HG03521 (cell line): ENCODE results near the gene USP36.

Experiments used
- ATAC-seq: cut with Tn5 transposase; IDR thresholded peaks from one replicate; pipeline ENCODE4 v1.9.1; 2021; ENCODE audit warnings: mild to moderate bottlenecking, moderate library complexity; ENCODE audit not compliant: unreplicated experiment

Gene USP36

DNA sequence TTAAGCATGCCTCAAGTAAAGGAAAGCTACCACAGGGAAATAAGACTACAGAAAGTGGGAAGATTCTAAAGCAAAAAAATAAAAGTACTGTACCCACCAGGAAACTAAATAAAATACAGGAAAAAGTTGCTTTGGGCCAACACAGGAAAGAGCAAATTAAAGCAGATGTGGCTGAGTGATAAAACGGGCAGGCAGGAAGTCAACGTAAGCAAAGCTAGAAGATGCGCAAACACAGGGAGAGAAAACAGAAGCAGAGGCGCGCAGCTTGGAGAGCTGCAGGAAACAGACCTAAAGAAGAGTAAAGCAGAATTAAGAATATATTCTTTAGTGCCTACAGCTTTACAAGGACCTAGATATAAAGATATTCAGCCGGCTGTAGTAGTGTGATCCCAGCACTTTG lies 21.7 kb downstream of the USP36 start:
- ATAC-seq = no peak

- no peak for ATAC-seq
Observed at GRCh38 chr17:78818152-78818846, 22.3 kb downstream of the USP36 start.

DNA sequence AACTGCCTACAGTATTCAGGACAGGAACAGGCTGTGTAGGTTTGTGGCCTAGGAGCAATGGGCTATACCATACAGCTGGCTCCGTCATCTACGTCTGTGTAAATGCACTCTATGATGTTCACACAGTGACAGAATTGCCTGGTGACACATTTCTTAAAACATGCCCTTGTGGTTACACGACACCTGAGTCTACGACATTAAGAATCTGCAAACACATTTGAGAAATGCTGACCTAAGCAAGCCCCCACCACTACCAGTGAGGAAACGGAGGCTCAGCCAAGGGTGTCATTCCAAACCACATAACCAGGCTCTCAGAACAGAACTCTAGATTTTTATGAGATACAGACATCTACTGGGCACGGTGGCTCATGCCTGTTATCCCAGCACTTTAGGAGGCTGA lies 23.5 kb downstream of the USP36 start:
- ATAC-seq = no peak

GRCh38 chr17:78815696-78816095 lies 24.9 kb downstream of the USP36 start:
- no peak for ATAC-seq

- no peak for ATAC-seq
Observed at GRCh38 chr17:78812855-78813254, 27.8 kb downstream of the USP36 start.

DNA sequence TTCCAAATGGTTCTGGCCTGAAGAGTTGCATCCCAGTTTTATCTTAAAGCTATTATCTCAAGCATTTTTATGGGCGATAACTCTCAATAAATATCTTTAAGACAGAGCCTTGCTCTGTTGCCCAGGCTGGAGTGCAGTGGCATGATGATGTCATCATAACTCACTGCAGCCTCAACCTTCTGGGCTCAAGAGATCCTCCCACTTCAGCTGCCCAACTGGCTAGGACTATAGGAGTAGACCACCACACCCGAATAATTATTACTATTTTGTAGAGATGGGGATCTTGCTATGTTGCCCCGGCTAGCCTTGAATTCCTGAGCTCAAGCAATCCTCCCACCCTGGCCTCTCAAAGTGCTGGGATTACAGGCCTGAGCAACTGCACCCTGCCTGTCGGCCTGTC lies 32.5 kb downstream of the USP36 start:
- ATAC-seq = no peak

- ATAC-seq = no peak
Observed at GRCh38 chr17:78806451-78806850, 34.2 kb downstream of the USP36 start.

- no peak for ATAC-seq
Observed at GRCh38 chr17:78805301-78805700, 35.3 kb downstream of the USP36 start.

GRCh38 chr17:78804777-78805176 lies 35.8 kb downstream of the USP36 start:
- no peak for ATAC-seq

GRCh38 chr17:78803186-78803845 lies 37.3 kb downstream of the USP36 start:
- ATAC-seq = no peak

DNA sequence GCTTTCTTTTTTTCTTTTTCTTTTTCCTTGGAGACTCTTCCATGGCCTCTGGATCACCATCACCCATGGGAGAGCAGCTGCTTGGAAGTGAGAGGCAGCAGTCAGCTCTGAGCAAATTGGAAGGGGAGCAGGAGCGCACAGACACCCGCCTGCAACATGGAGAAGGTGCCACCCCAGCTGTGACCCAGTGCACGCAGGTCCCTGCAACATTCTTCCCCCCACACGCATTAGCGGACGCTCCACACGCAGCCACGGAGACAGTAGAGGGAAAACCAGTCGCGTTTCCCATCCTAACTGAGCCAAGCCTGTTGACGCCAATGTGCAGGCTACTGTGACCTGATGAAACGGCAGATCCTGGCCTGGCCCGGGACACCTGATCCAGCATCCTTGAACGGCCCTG lies 38.2 kb downstream of the USP36 start:
- no peak for ATAC-seq

DNA sequence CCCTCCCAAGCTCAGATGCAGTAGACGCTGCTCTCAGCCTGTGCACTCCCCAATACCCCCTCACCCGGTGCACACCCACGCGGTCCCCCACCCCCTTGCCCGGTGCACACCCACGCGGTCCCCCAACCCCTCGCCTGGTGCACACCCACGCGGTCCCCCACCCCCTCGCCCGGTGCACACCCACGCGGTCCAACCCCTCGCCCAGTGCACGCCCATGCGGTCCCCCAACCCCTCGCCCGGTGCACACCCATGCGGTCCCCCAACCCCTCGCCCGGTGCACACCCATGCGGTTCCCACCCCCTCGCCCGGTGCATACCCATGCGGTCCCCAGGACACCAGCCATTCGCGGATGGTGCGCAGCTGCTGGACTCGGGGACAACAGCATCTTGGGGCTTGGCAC lies 38.6 kb downstream of the USP36 start:
- ATAC-seq = no peak

DNA sequence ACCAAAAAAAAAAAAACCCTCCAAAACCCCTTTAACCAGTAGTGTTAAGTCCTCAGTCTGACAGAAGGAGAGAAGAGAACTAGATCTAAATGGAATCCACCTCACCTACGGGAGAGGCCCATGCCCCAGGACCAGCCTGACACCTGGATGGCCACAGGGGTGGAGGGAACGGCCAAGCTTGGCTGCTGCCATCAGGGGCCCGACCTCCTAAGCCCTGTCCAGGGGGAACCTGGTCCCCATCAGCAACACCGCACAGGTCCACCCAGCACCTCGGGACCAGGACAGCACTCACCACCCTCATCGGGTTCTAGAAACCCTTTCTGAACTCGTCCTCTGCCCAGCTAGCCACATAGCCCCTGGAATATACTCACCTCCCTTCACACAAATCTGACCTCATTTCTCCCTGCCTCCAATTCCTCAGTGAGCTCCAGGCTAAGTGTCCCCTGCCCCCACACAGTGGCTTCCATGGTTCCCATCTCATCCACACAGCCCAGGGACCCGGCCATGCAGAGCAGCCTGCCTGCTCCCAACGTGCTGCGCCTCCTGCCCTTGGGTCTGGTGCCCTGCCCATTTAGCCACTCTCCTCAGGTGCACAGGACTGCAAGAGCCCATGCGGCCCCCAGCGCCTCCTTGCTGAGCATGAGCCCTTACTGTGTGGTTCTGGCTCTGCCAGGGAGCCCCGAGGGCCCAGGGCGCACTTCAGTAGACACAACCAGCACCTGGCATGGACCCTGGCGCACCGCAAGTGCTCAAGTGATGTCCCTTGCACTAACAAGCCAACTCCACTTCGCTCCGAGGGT lies 40.3 kb downstream of the USP36 start:
- ATAC-seq = no peak

DNA sequence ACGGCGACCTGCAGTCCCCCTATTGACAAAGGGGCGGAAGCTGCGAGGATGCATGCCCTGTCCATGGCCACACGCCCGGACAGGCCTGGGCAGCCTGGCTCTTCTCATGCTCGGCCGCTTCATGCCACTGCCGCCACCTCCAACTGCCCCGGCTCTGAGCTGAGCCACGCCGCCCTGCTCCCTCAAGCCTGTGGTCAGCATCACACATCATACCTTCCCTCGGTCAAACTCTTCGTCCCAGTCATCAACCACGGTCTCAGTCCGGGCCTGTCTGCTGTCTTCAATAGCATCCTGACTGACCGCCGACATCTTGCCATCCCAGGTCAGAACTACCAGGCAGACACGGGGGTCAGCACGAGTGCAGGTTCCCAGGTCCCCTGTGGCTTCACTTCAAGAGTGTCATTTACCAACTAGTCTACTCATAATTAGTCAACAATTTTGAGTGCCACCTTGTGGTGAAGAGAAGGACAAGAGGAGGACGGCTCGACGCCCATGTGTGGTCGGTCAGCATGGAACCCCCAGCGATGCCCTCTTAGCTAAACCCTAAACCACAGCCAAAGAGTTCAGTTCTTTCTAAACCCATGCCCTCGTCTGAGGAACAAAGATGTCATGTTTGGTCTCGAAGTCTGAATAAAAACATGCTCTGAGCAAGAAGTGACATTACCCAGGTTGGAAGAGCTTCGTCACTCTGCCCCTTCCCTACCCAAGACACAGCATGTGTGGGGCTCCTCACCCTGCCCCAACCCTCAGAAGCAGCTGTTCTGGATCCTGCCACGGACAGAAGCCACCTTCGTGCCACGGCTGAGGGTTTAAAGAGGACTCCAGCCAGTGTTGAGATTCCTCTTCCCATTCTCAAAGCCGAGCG lies 41.7 kb downstream of the USP36 start:
- ATAC-seq = no peak

DNA sequence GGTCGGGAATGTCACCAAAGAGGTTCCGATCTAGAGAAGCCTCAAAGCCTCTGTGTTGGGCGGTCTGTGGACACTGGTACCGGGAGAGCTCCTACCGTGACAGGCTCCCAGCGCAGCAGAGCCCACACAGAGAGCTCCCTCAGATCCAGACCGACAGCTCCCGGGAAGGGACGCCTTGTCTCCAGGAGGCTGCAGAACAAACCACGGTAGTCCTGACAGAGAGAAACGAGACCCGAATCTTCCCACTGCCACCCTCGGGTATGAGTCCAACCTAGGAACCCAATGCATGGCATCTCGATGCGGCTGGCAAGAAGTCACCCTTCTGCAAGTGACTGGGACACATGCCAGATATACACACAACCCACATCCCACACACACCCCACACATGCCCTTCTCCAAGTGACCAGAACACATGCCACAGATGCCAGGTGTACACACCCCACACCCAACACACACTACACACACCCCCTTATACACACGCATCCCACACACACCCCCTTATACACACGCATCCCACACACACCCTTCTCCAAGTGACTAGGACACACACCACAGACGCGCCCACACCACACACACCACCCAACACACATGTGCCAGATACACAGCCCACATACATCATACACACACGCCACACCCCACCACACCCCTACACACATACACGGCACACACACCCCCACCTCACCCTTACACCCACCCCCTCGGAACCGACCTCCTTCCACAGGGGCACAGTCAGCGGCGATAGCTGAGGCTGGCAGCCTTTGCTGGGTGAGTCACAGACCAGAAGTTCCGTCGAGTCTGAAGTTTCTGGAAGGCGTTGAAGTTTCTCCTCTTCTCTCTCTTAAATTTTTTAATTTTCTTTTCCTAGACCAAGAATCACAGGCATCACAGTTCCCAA lies 42.7 kb downstream of the USP36 start:
- no peak for ATAC-seq

- ATAC-seq = no peak
Observed at GRCh38 chr17:78797213-78797612, 43.4 kb downstream of the USP36 start.

DNA sequence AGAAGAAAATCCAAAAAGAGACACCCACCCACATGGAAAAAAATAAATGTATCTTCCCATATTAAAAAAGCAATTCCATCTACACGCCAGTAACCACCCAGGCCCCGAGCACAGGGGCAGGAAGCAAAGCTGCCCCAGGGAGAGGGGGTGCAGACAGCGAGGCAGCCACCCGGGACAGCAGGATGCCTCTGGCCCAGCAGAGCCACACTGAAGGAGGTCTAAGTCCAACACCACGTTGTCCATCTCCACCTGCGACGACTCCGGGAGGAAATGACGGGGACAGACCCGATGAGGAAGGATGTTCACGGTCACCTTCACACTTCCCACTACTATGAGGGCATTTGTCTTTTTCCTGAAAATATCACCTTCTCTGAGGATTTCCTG lies 44.1 kb downstream of the USP36 start:
- no peak for ATAC-seq

- no peak for ATAC-seq
Observed at GRCh38 chr17:78795861-78796516, 44.6 kb downstream of the USP36 start.

- ATAC-seq = no peak
Observed at GRCh38 chr17:78794864-78795640, 45.6 kb downstream of the USP36 start.
